Hypothalamus (tissue), 51 donors: ENCODE measurements around the gene SCN4B.
A peak's percentile ranks its signal among the peaks of the same experiment; 100 is the strongest.

Experiments
- DNase-seq, 51 donors: peaks; one replicate each; lab custom pipeline; 2025; lab: John Stamatoyannopoulos, UW

The SCN4B gene

DNA sequence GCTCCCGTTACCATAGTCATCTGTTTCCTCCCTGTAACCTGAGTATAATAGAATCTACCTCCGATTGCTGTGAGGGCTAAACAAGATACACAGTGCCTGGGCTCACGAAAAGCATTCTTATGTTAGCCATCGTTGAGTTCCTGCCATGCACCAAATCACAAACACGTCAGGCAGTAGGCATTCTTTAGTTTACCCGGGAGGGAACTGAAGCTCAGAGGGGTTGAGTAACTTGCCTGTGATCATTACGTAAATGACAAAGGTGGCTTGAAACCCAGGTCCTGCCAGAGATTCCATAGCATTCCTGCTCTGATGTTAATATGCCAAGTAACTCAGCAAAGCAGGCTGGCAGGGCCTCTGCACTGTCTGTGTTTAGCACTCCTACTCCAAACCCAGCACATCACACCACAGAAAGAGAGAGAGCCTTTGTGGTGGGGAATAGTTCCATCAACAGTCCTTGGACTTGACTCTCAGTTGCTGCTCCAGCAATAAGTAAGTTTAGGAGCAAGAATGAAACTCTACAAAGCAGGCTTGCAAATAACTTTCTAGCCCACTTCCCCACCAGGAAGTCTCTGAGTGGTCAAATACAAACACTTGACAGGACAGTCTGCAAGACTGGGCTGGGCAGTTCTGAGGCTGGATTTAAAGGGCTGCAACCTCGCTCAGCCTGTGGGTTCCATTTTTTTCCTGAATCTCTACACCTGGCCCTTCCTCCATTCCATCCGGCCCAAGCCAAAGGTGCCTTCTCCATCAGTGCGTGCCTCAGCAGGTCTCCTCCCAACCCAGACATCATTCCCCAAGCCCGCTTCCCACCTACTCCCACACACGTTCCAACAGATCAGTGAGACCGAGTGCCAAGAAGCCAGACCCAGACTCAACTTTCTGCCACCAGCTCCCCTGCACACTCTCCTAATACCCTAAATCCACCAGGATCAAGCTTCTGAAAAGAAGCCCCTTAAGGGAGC, 22.7 kb upstream of the SCN4B start:
- peak in 8 of 51 donors; percentile 14 to 54 (median 31) for DNase-seq

DNA sequence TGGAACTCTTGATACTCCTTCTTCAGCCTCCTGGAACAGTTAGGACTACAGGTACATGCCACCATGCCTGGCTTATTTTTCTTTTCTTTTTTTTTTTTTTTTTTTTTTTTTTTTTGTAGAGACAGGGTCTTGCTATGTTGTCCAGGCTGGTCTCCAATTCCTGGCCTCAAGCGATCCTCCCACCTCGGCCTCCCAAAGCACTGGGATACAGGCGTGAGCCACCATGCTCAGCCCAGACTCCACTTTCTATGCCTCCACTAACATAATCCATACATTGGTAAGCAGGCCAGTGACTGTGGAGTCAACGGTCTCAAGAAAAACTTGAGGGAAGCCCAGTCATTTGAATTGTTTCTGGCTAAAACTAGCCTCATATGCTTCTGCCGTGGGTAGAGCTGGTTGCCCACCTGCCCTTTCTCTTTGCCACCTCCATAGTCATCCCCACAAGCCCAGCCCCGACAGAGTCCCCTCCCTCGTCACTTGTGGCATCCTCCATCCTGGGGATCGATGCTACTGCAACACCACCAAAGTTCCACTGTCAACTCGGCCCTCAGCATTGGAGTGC, 21.5 kb upstream of the SCN4B start:
- no peak for DNase-seq

GRCh38 chr11:118172356-118172755, 19.7 kb upstream of the SCN4B start:
- no peak for DNase-seq

- peak in 49 of 51 donors; percentile 21 to 92 (median 68) for DNase-seq
Observed at GRCh38 chr11:118171269-118172062, 18.8 kb upstream of the SCN4B start.

DNA sequence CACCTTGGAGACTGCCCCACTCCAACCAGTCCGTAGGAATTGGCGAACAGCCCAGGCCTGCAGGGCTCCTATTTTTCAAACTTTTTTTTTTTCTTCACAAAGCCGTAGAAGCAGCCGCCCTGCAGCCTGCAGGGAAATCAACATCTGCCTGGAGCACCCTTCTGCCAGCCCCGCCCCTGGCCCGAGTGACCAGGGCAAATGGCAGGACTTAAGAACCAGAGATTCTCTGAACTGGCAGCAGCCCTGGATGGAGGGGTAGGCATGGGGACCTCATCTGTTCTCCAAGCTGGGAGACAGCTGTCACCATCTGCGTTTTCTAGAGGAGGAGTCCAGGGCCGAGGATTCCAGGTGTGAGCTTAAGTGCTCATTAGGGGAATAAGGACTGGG, 18.3 kb upstream of the SCN4B start:
- peak in 1 of 51 donors; percentile 8 for DNase-seq

- DNase-seq = no peak
Observed at GRCh38 chr11:118170231-118170630, 17.6 kb upstream of the SCN4B start.

- DNase-seq = no peak
Observed at GRCh38 chr11:118169300-118170140, 16.9 kb upstream of the SCN4B start.

DNA sequence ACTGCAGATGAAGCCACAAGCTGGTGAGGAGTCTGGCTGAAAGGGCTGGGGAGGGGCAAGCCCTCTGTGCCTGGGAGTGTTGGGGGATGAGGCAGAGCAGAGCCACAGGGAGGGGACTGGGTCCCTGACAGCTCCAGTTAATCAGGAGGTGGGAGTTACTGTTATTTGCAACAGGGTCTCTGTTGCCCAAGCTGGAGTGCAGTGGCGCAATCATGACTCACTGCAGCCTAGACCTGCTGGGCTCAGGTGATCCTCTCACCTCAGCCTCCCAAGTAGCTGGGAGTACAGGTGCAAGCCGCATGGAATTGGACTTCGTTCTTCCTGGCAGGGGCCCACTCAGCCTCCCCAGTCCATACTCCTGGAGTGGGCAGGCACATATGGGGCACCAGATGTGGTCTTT, 16.1 kb upstream of the SCN4B start:
- DNase-seq = no peak

DNA sequence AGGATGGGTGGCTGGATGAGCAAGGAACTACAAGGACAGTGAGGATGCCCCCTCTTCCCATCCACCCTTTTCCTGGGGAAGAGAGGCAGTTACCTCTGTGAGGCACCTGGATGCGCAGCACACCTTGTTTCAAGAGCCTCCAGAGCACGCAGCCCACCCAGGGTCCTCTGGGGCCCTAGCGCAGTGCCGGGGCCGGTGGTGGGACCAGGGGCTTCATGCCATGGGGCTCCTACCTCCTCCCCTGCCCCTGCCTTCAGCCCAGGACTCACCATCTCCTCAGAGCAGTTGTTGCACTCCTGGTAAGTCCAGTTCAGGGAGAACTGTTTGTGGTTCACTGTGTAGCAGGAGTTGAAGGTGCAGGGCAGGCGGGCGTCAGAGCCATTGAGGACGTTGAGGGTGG, 15.7 kb upstream of the SCN4B start:
- no peak for DNase-seq

GRCh38 chr11:118167906-118168305, 15.3 kb upstream of the SCN4B start:
- DNase-seq = no peak

- DNase-seq = no peak
Observed at GRCh38 chr11:118167253-118167652, 14.6 kb upstream of the SCN4B start.

DNA sequence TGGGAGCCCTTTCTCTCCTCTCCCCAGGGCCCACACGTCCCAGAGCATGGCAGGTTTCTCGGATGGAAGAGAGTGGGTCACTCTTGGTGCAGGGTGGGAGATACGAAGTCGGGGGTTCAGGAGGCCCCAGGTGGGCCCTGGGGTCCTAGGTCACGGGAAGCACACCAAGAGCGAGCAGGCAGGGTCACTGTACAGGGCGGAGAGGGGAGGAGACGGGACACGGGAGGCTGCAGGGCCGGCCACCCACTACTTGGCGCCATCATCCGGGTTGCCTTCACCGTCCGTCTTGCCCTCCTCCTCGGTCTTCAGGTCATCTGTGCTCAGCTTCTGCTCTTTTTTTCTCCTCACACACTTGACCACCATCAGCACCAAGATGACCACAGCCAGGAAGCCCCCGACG, 14.0 kb upstream of the SCN4B start:
- no peak for DNase-seq

- no peak for DNase-seq
Observed at GRCh38 chr11:118164885-118165284, 12.3 kb upstream of the SCN4B start.

GRCh38 chr11:118163494-118163893, 10.9 kb upstream of the SCN4B start:
- no peak for DNase-seq

GRCh38 chr11:118162846-118163245, 10.2 kb upstream of the SCN4B start:
- DNase-seq = no peak

DNA sequence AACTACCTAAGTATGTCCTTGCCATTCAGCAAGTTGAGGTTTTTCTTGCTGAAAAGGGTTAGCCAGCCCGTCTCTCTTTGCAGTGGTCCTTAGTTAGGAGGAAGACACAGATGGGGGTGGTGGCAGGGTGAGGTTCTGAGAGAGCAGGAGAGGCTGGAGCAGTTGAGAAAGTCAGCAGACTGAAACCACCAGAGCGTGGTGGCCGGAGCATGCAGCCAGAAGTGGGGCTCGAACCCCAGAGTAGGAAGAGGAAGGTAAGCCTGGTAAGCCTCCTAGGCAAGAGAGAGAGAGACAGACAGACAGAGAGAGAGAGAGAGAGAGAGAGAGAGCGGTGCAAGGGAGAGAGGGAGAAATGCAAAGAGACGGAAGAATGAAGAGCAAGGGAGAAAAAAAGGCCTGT, 9.2 kb upstream of the SCN4B start:
- no peak for DNase-seq

GRCh38 chr11:118157186-118157895, 4.7 kb upstream of the SCN4B start:
- no peak for DNase-seq

- peak in 2 of 51 donors; percentile 9 to 18 for DNase-seq
Observed at GRCh38 chr11:118156531-118157185, 4.0 kb upstream of the SCN4B start.
